Mesendoderm (in vitro differentiated cells): ENCODE results near the gene DISP2.

Experiments used
- DNase-seq: peaks from one replicate; pipeline ENCODE4 v3.0.0; 2013
- H2AK5ac ChIP-seq: 2 replicates; pipeline ENCODE4 v1.6.1; 2013; ENCODE audit warnings: low read length, inconsistent platforms
- H2BK120ac ChIP-seq: 2 replicates; pipeline ENCODE4 v1.6.1; 2013; ENCODE audit warnings: low read depth, mild to moderate bottlenecking, low read length, moderate library complexity, mixed read lengths
- H2BK15ac ChIP-seq: replicated peaks from 2 replicates; pipeline ENCODE4 v1.6.1; 2013; ENCODE audit warnings: low read depth, mild to moderate bottlenecking, moderate library complexity
- H2BK5ac ChIP-seq: 2 replicates; pipeline ENCODE4 v1.6.1; 2013; ENCODE audit warnings: low read length, inconsistent platforms
- H3K18ac ChIP-seq: 2 replicates; pipeline ENCODE4 v1.6.1; 2013; ENCODE audit warnings: mild to moderate bottlenecking, low read length, mixed read lengths
- H3K23ac ChIP-seq: one replicate; pipeline ENCODE4 v1.6.1; 2013; ENCODE audit warnings: low read length
- H3K27ac ChIP-seq: 2 replicates; pipeline ENCODE4 v1.5.1; 2013; ENCODE audit warnings: low read depth, mild to moderate bottlenecking, inconsistent platforms, low read length, moderate library complexity
- H3K27me3 ChIP-seq: 2 replicates; pipeline ENCODE4 v1.6.1; 2013; ENCODE audit warnings: low read length, control low read depth, mild to moderate bottlenecking, inconsistent platforms; ENCODE audit not compliant: insufficient read depth, poor library complexity
- H3K36me3 ChIP-seq: 2 replicates; pipeline ENCODE4 v1.6.1; 2013; ENCODE audit warnings: low read length, inconsistent platforms; ENCODE audit not compliant: control insufficient read depth, insufficient read depth
- H3K4ac ChIP-seq: one replicate; pipeline ENCODE4 v1.6.1; 2013; ENCODE audit warnings: low read depth, mild to moderate bottlenecking, low read length, moderate library complexity
- H3K4me1 ChIP-seq: 2 replicates; pipeline ENCODE4 v1.6.1; 2013; ENCODE audit warnings: low read depth, low read length, inconsistent platforms; ENCODE audit not compliant: control insufficient read depth
- H3K4me2 ChIP-seq: 2 replicates; pipeline ENCODE4 v1.6.1; 2013; ENCODE audit warnings: low read length
- H3K4me3 ChIP-seq: 2 replicates; pipeline ENCODE4 v1.5.1; 2013; ENCODE audit warnings: mild to moderate bottlenecking, low read length
- H3K56ac ChIP-seq: one replicate; pipeline ENCODE4 v1.6.1; 2013; ENCODE audit warnings: low read length
- H3K79me1 ChIP-seq: 2 replicates; pipeline ENCODE4 v1.6.1; 2013; ENCODE audit warnings: low read length, inconsistent platforms
- H3K79me2 ChIP-seq: 2 replicates; pipeline ENCODE4 v1.6.1; 2013; ENCODE audit warnings: mild to moderate bottlenecking, low read length; ENCODE audit not compliant: control insufficient read depth, insufficient read depth
- H3K9ac ChIP-seq: 2 replicates; pipeline ENCODE4 v1.6.1; 2013; ENCODE audit warnings: low read length, inconsistent platforms
- H4K5ac ChIP-seq: one replicate; pipeline ENCODE4 v1.6.1; 2013; ENCODE audit warnings: low read length
- H4K8ac ChIP-seq: one replicate; pipeline ENCODE4 v1.6.1; 2013; ENCODE audit warnings: low read depth, mild to moderate bottlenecking, control low read depth, low read length, moderate library complexity
- WGBS: extraction: QIAGEN DNeasy Blood & Tissue Kit; methylation state at CpG from one replicate; pipeline ENCODE4 v1.1.7; 2013; ENCODE audit warnings: low lambda C conversion rate, missing lambda C conversion rate; ENCODE audit not compliant: insufficient coverage; ENCODE audit errors: extremely low coverage; 5-methylcytosine and 5-hydroxymethylcytosine counted together

Gene DISP2

DNA sequence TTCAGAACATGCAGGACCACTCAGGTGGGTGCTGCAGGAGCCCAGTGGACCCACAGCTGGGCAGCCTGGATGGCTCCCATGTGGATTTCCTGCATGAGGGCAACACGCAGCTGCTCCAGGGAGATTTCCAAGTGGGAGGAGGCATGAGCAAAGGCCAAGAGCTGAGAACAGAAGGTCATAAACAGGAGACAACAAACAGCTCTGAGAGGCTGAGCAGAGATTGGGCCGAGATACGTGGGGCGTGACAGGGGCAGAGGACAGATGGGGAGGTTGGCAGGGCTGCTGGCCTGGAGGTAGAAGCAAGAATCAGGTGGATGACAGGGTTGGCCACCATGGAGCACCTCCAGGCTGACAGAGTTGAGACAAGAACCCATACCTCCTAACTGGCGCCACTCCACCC, 4.3 kb upstream of the DISP2 start:
- H3K56ac ChIP-seq = no peak overlapping the region
- no peaks in the 10 kb centered on the region for H3K79me1 ChIP-seq
- no CpG with 5 or more reads among the region's 5 CpGs for WGBS
- no peak overlapping the region for H3K27ac ChIP-seq
- no peak overlapping the region for H4K5ac ChIP-seq
- H3K36me3 ChIP-seq = no peaks in the 10 kb centered on the region
- no peak overlapping the region for H3K23ac ChIP-seq
- H2BK5ac ChIP-seq = no peak overlapping the region
- no peak overlapping the region for H3K4me3 ChIP-seq
- no peak overlapping the region for H3K18ac ChIP-seq
- H3K27me3 ChIP-seq = no peaks in the 10 kb centered on the region
- no peak overlapping the region for H3K9ac ChIP-seq
- H2BK120ac ChIP-seq = no peak overlapping the region
- H2AK5ac ChIP-seq = no peak overlapping the region
- no peak overlapping the region for H3K4me2 ChIP-seq
- H3K79me2 ChIP-seq = no peaks in the 10 kb centered on the region
- DNase-seq = no peak
- H4K8ac ChIP-seq = no peak overlapping the region
- H3K4ac ChIP-seq = no peak overlapping the region
- no peak overlapping the region for H2BK15ac ChIP-seq
- peaks cover 6% of the 10 kb centered on the region for H3K4me1 ChIP-seq

DNA sequence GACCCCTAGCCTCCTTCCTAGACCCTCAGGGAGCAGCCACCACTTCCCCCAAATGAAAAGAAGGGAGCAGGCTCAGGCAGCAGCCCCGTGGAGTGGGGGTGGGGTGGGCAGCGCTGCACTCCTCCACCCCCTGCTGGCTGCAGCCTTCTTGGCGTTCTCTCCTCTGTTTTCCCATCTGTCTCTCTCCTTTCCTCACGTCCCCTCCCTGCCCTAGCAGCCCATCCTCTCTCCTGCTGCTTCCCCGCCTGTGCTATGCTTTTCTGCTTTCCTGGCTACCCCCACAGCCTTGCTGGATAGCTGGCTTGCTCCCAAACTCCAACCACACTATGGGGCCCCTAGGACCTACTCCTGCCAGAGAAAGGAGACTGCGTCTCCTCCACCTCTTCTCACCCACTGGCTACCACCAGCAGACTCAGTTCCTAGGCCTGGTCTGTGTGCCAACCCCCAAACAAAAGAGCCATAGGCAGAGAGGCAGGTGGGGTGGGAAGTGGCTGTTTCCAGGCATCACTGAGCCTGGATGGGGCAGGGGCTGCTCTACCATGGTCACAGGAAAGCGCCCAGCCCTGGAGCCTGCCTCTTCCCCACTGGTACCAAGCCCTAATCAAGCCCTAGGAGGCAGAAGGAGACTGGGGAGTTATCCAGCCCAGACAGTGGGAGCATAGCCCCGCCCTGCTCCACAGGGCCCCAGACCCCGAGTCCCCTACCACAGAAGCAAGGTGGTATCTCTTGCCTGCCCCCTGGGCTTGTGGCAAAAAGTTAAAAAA, 3.4 kb upstream of the DISP2 start:
- H4K5ac ChIP-seq = no peak overlapping the region
- no peak overlapping the region for H3K4me3 ChIP-seq
- no peak overlapping the region for H2BK5ac ChIP-seq
- no peaks in the 10 kb centered on the region for H3K27me3 ChIP-seq
- H3K4me1 ChIP-seq = peaks cover 8% of the 10 kb centered on the region
- H3K4me2 ChIP-seq = no peak overlapping the region
- H3K56ac ChIP-seq = no peak overlapping the region
- no peak overlapping the region for H3K9ac ChIP-seq
- no peak overlapping the region for H3K18ac ChIP-seq
- H3K4ac ChIP-seq = no peak overlapping the region
- no peak overlapping the region for H2BK15ac ChIP-seq
- H2BK120ac ChIP-seq = no peak overlapping the region
- no peaks in the 10 kb centered on the region for H3K36me3 ChIP-seq
- no peak overlapping the region for H3K23ac ChIP-seq
- no CpG with 5 or more reads among the region's 9 CpGs for WGBS
- no peaks in the 10 kb centered on the region for H3K79me1 ChIP-seq
- H4K8ac ChIP-seq = no peak overlapping the region
- H3K79me2 ChIP-seq = no peaks in the 10 kb centered on the region
- peak; percentile 60 for DNase-seq
- no peak overlapping the region for H3K27ac ChIP-seq
- no peak overlapping the region for H2AK5ac ChIP-seq

DNA sequence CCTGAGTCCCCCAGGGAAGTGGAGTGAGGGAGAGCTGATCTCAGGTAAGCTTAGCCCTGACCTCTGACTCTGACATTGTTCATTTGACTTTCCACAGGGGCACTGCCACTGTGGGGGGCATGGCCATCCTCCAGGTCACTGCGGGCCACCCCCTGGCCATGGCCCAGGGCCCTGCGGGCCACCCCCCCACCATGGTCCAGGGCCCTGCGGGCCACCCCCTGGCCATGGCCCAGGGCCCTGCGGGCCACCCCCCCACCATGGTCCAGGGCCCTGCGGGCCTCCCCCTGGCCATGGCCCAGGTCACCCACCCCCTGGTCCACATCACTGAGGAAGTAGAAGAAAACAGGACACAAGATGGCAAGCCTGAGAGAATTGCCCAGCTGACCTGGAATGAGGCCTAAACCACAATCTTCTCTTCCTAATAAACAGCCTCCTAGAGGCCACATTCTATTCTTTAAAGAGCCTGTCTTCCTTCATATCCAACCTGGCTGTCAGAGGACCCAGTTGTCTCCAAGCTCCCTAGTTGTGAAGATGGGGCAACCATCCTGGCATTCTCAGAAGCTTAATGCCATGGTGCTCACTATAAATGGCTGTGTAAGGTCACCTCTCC, 1.9 kb upstream of the DISP2 start:
- H3K9ac ChIP-seq = no peak overlapping the region
- no peak overlapping the region for H3K18ac ChIP-seq
- H3K27ac ChIP-seq = no peak overlapping the region
- H4K8ac ChIP-seq = no peak overlapping the region
- no CpG with 5 or more reads among the region's 5 CpGs for WGBS
- no peak for DNase-seq
- H2AK5ac ChIP-seq = no peak overlapping the region
- no peaks in the 10 kb centered on the region for H3K27me3 ChIP-seq
- H2BK5ac ChIP-seq = no peak overlapping the region
- H4K5ac ChIP-seq = no peak overlapping the region
- H2BK120ac ChIP-seq = no peak overlapping the region
- no peak overlapping the region for H2BK15ac ChIP-seq
- H3K36me3 ChIP-seq = no peaks in the 10 kb centered on the region
- no peak overlapping the region for H3K56ac ChIP-seq
- H3K4me3 ChIP-seq = no peak overlapping the region
- H3K79me1 ChIP-seq = no peaks in the 10 kb centered on the region
- peaks cover 8% of the 10 kb centered on the region for H3K4me1 ChIP-seq
- H3K23ac ChIP-seq = no peak overlapping the region
- no peak overlapping the region for H3K4me2 ChIP-seq
- no peaks in the 10 kb centered on the region for H3K79me2 ChIP-seq
- no peak overlapping the region for H3K4ac ChIP-seq

DNA sequence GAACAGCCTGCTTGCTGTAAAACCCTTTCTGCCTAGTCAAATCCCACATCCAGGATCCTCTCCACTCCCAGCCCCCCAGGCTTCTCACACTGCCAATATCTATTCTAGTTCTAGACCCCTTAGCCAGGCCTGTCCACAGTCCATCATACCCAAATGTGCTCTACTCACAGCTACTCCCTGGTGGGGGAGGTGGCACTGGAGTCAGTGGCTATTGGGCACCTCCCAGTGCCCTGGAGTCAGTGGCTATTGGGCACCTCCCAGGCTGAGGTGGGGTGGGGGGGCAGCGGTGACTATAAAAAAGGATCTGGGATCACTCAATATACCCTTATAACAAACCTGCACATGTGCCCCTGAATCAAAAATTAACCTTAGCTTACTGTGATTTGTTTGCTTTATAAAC, 773 bp upstream of the DISP2 start:
- no peak overlapping the region for H2BK15ac ChIP-seq
- no peak for DNase-seq
- H3K9ac ChIP-seq = no peak overlapping the region
- H4K8ac ChIP-seq = no peak overlapping the region
- no peaks in the 10 kb centered on the region for H3K79me2 ChIP-seq
- no peak overlapping the region for H3K4me3 ChIP-seq
- no peak overlapping the region for H4K5ac ChIP-seq
- peaks cover 8% of the 10 kb centered on the region for H3K4me1 ChIP-seq
- H3K23ac ChIP-seq = no peak overlapping the region
- H3K27me3 ChIP-seq = no peaks in the 10 kb centered on the region
- no peak overlapping the region for H2BK5ac ChIP-seq
- H3K79me1 ChIP-seq = no peaks in the 10 kb centered on the region
- H3K4me2 ChIP-seq = no peak overlapping the region
- no CpG with 5 or more reads among the region's 1 CpG for WGBS
- H3K27ac ChIP-seq = no peak overlapping the region
- H3K56ac ChIP-seq = no peak overlapping the region
- H3K36me3 ChIP-seq = no peaks in the 10 kb centered on the region
- H3K4ac ChIP-seq = no peak overlapping the region
- H2BK120ac ChIP-seq = no peak overlapping the region
- H3K18ac ChIP-seq = no peak overlapping the region
- no peak overlapping the region for H2AK5ac ChIP-seq

DNA sequence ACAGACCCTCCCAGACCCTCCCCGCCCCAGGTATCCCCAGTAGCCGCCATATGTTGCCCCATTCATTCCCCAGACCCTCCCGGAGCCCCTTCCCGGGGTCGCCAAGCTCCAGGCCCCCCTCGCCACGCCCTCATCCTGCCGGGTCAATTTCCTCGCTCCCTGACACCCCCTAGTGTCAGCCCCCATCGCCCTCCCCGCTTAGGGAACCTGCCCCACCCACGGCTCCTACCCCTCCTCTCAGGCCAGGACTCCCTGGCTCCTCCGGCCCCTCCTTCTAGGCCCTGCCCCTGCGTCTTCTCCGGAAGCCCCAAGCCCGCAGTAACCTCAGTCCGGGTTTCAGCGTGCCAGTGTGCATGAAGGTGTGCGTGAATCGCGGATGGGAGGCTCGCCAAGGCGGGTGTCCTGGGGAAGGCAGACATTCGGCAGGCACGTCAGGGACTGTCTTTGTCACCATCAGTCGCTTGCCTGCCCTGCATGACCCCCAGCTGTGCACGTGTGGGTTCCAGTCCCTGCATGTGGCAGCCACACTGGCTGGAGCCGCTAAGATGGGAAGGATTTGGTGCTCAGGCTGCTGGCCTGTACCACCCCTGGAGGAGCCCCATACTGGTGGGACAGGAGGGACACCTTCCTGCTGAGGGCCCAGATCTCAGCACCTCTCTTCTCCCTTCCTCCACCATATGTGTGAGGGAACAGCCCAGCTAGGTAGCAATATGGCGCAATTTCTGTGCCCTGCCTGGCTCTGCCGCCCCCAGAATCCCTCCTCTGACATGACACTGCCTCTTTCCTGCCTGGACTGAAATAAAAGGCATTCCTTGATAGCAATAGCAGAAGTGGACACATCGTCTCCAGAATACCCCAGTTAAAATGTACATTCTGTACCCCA, 693 bp downstream of the DISP2 start:
- Histone ChIP-seq H3K4me3 (peak overlapping the region; percentile 35), H2BK120ac (no peak overlapping the region), H3K27ac (no peak overlapping the region), H3K36me3 (no peaks in the 10 kb centered on the region), H3K4me2 (peak overlapping the region; percentile 61), H3K9ac (peak overlapping the region; percentile 54), H4K8ac (no peak overlapping the region), H3K79me1 (no peaks in the 10 kb centered on the region), H3K4me1 (peaks cover 8% of the 10 kb centered on the region), H2BK5ac (no peak overlapping the region), H3K79me2 (no peaks in the 10 kb centered on the region), H3K4ac (no peak overlapping the region), H2AK5ac (no peak overlapping the region), H3K18ac (no peak overlapping the region), H2BK15ac (no peak overlapping the region), H3K27me3 (no peaks in the 10 kb centered on the region), H3K23ac (peak overlapping the region; percentile 94), H4K5ac (no peak overlapping the region), H3K56ac (peak overlapping the region; percentile 81)
- DNase-seq = peak; percentile 51
- WGBS = no CpG with 5 or more reads among the region's 31 CpGs
